RWPE2 (cell line): ENCODE data around the gene LRIG1.
A peak's percentile ranks its signal among the peaks of the same experiment; 100 is the strongest.

ENCODE experiments used
- ATAC-seq: fragments of 200-7000 bp; cut with Tn5 transposase; 3 replicates; pipeline ENCODE4 v1.9.1; 2021; ENCODE audit warnings: low read depth
- DNase-seq: peaks from one replicate; pipeline ENCODE4 v3.0.0-alpha.2; 2020; ENCODE audit warnings: low spot score
- H3K27ac ChIP-seq: fragments of 450-650 bp; 2 replicates; pipeline ENCODE4 v1.5.1; 2017; ENCODE audit warnings: mild to moderate bottlenecking; ENCODE audit not compliant: poor library complexity, severe bottlenecking
- H3K27me3 ChIP-seq: fragments of 250-450 bp; sonication (Bioruptor Pico); 2 replicates; pipeline ENCODE4 v1.5.1; 2021; ENCODE audit warnings: mild to moderate bottlenecking, moderate library complexity; ENCODE audit not compliant: insufficient read depth, poor library complexity, severe bottlenecking
- H3K36me3 ChIP-seq: fragments of 250-450 bp; sonication (Bioruptor Pico); 2 replicates; pipeline ENCODE4 v1.5.1; 2020; ENCODE audit warnings: low read depth, mild to moderate bottlenecking, moderate library complexity
- H3K4me1 ChIP-seq: fragments of 250-450 bp; sonication (Bioruptor Pico); 2 replicates; pipeline ENCODE4 v1.5.1; 2021; ENCODE audit warnings: mild to moderate bottlenecking, moderate library complexity; ENCODE audit not compliant: insufficient read depth, poor library complexity, severe bottlenecking
- H3K4me3 ChIP-seq: fragments of 250-450 bp; sonication (Bioruptor Pico); 2 replicates; pipeline ENCODE4 v1.5.1; 2021; ENCODE audit warnings: mild to moderate bottlenecking, moderate library complexity; ENCODE audit not compliant: severe bottlenecking
- H3K9me3 ChIP-seq: fragments of 250-450 bp; sonication (Bioruptor Pico); 2 replicates; pipeline ENCODE4 v1.5.1; 2021; ENCODE audit warnings: mild to moderate bottlenecking, moderate library complexity; ENCODE audit not compliant: severe bottlenecking
- TF ChIP-seq, protein P1 (sequence below): fragments of 450-650 bp; IDR thresholded peaks from one replicate; pipeline ENCODE4 v1.5.1; 2017; ENCODE audit warnings: mild to moderate bottlenecking, moderate library complexity; ENCODE audit not compliant: poor library complexity, severe bottlenecking

LRIG1 gene

DNA sequence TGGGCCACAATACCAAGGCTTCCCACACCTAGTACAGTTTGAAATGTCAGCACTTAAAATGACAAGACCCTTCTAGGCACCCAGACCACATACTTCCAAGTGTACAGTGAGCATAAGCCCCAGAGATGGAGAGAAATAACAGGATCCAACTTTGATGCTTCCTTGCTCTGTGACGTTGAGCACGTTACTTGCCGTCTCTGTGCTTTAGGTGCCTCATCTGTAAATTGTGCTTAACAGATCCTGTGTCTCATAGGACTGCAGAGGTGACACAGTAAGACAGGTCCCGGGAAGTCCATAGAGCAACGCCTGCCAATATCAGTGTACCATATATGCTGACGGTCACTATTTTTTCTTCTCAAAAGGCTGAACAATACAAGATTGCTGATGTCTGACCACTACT, 59.1 kb downstream of the LRIG1 start:
- ATAC-seq (no peak), DNase-seq (no peak)
- peaks cover 40% of the 10 kb centered on the region for H3K4me1 ChIP-seq
- H3K27me3 ChIP-seq, result no peaks in the 10 kb centered on the region
- H3K9me3 ChIP-seq, result no peaks in the 10 kb centered on the region
- TF ChIP-seq, protein P1, sequence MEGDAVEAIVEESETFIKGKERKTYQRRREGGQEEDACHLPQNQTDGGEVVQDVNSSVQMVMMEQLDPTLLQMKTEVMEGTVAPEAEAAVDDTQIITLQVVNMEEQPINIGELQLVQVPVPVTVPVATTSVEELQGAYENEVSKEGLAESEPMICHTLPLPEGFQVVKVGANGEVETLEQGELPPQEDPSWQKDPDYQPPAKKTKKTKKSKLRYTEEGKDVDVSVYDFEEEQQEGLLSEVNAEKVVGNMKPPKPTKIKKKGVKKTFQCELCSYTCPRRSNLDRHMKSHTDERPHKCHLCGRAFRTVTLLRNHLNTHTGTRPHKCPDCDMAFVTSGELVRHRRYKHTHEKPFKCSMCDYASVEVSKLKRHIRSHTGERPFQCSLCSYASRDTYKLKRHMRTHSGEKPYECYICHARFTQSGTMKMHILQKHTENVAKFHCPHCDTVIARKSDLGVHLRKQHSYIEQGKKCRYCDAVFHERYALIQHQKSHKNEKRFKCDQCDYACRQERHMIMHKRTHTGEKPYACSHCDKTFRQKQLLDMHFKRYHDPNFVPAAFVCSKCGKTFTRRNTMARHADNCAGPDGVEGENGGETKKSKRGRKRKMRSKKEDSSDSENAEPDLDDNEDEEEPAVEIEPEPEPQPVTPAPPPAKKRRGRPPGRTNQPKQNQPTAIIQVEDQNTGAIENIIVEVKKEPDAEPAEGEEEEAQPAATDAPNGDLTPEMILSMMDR, result no peak
- H3K27ac ChIP-seq, result peak overlapping the region; percentile 87
- no peak overlapping the region for H3K4me3 ChIP-seq
- H3K36me3 ChIP-seq, result no peaks in the 10 kb centered on the region

DNA sequence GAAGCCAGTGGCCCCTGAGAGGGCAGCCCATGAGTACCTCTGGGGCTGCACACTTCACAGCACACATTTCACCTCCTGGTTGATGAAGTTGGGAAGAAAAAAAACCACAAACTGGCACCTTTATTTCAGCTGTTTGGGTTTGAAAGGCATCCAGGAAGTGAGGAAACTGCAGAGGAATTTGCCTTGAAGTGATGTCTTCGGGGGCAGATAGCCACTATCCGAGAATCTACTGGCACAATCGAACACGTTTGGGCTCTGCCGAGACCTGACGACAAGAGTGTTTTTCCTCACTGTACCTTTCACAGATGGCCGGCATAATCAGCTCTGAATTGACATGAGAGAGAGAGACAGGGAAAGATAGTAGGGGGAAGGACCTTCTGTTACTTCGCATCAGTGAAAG, 59.7 kb downstream of the LRIG1 start:
- H3K36me3 ChIP-seq, result no peaks in the 10 kb centered on the region
- no peaks in the 10 kb centered on the region for H3K9me3 ChIP-seq
- H3K27ac ChIP-seq, result peak overlapping the region; percentile 87
- H3K4me3 ChIP-seq, result no peak overlapping the region
- TF ChIP-seq, protein P1, result no peak
- no peaks in the 10 kb centered on the region for H3K27me3 ChIP-seq
- ATAC-seq (peak; percentile 68), DNase-seq (no peak)
- peaks cover 40% of the 10 kb centered on the region for H3K4me1 ChIP-seq

DNA sequence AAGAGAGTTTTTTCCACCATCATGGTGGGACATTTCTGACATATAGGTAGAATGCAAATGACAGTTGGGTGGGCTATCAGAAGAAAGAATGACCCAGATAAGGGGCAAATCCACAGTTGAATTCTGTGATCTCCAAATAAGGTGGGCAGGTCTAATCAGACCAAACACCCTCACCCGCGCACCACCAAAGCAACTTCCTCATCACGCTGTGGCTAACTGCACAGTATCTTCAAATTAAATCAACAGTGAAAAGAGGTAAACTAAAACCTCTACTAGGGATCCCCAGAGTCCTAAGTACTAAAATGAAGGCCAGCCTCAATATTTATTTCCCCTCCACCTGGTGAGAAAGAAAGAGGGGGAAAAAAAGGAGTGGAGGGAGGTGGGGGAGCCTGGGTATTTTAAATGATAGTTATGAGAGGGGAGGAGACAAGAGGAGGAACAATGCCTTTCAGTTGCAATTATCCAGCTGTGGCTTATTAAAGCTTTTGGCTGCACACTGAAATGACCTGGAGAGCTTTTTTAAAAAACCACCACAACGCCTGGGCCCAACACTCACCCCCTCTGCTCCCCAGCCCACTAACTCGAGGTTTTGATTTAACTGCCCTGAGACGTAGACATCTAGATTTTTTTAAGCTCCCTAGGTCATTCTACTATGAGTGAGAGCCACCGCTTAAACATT, 61.0 kb downstream of the LRIG1 start:
- TF ChIP-seq, protein P1, result no peak
- H3K4me3 ChIP-seq, result no peak overlapping the region
- H3K4me1 ChIP-seq, result peaks cover 40% of the 10 kb centered on the region
- ATAC-seq, result no peak
- H3K27me3 ChIP-seq, result no peaks in the 10 kb centered on the region
- H3K36me3 ChIP-seq, result no peaks in the 10 kb centered on the region
- H3K27ac ChIP-seq, result peak overlapping the region; percentile 87
- no peak for DNase-seq
- no peaks in the 10 kb centered on the region for H3K9me3 ChIP-seq

DNA sequence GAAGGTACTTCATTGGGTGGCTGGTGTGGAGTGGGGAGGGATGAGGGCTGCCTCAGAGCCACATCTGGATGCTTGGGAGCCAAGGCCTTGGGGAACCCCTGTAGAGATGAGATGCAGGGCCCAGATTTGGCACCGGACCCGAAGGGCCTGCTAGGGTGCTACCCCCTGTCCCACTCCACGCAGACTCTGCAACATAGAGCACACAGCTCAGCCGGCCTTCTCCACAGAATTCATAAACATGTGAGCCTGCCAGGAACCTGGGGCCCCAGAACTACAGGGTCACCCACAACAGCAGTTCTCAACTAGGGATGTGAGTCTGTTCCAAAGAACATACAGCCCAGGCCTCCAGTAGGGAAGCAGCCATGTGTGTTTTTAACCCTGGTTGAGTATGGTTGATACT, 62.8 kb downstream of the LRIG1 start:
- Histone ChIP-seq H3K4me3 (no peak overlapping the region), H3K36me3 (no peaks in the 10 kb centered on the region), H3K27me3 (no peaks in the 10 kb centered on the region), H3K9me3 (no peaks in the 10 kb centered on the region), H3K4me1 (peaks cover 40% of the 10 kb centered on the region), H3K27ac (no peak overlapping the region)
- TF ChIP-seq, protein P1, result no peak
- ATAC-seq (no peak), DNase-seq (no peak)

DNA sequence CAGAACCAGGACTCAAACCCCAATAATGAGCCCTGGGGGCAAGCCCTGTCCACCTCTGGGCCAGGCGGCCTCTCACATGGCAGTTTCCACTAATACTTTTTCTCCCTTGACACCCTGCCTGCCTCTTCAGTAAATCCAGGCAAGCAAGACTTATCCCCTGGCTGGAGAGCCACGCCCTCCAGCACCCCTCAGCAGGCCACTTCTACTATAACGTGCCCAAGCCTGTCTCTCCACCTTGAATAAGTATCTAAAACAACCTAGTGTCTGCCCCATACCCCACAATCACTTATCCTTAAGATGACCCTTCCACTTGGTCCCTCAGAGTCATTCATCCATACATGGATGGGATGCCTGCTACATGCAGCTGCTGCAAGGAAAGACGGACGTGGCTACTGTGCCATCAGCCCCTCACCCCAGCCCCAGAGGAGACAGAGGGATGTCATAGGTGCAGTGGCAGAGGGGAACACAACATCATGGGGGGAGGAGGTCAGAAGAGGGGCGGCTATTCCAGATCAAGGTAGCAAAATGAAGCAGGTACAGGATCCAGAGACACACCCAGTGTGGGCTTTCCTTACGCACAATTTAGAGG, 63.4 kb downstream of the LRIG1 start:
- Histone ChIP-seq H3K27me3 (no peaks in the 10 kb centered on the region), H3K4me1 (peaks cover 35% of the 10 kb centered on the region), H3K9me3 (no peaks in the 10 kb centered on the region), H3K27ac (no peak overlapping the region), H3K4me3 (no peak overlapping the region), H3K36me3 (no peaks in the 10 kb centered on the region)
- ATAC-seq (no peak), DNase-seq (no peak)
- TF ChIP-seq, protein P1, result no peak
